Mammary epithelial cell (primary cell): ENCODE data around the gene SPATA31D3.

Experiments
- EZH2 ChIP-seq: IDR thresholded peaks from 2 replicates; pipeline ENCODE4 v1.6.1; 2012; ENCODE audit warnings: low read length, inconsistent platforms, borderline replicate concordance
- TF ChIP-seq, protein P1 (sequence below), 2 donors: IDR thresholded peaks in 1 of 2; conservative IDR thresholded peaks in 1 of 2; 2 replicates each; pipeline ENCODE4 v1.5.1; 2011 to 2012; ENCODE audit warnings: inconsistent platforms in 2 of 2, low read length in 2 of 2, mild to moderate bottlenecking in 2 of 2, control low read depth in 1 of 2, low read depth in 1 of 2; ENCODE audit not compliant: insufficient read depth in 1 of 2; ENCODE audit errors: extremely low read depth in 1 of 2

DNA sequence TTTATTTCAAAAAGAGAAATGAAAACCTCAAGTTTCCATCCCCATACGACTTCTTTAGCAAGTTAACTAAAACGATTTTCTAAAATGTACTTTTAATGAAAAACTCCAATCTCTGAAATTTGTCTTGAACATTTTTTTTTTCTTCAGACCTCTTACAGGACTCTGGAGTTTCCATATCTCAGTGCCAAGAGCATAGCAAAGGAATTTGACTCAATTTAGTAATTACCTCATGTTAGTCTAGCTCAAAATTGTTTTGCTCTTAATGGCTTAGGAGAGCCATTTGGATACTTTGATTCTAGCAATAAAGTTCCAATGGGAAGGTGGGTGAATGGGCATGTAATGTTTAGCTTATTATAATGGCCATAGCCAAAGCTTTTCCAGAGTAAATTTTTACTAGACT is 41.1 kb upstream of the SPATA31D3 start:
- TF ChIP-seq, protein P1, sequence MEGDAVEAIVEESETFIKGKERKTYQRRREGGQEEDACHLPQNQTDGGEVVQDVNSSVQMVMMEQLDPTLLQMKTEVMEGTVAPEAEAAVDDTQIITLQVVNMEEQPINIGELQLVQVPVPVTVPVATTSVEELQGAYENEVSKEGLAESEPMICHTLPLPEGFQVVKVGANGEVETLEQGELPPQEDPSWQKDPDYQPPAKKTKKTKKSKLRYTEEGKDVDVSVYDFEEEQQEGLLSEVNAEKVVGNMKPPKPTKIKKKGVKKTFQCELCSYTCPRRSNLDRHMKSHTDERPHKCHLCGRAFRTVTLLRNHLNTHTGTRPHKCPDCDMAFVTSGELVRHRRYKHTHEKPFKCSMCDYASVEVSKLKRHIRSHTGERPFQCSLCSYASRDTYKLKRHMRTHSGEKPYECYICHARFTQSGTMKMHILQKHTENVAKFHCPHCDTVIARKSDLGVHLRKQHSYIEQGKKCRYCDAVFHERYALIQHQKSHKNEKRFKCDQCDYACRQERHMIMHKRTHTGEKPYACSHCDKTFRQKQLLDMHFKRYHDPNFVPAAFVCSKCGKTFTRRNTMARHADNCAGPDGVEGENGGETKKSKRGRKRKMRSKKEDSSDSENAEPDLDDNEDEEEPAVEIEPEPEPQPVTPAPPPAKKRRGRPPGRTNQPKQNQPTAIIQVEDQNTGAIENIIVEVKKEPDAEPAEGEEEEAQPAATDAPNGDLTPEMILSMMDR (conservative IDR thresholded peaks at IDR 0.05 in 1 of 2, IDR thresholded peaks at IDR 0.05 in 1 of 2; ENCODE audit: extremely low read depth in 1 of 2, insufficient read depth in 1 of 2, low read depth in 1 of 2, low read length in 2 of 2), result no peak
- no peak for TF ChIP-seq EZH2
